ENCODE data around the gene MPV17L2.
A peak's percentile ranks its signal among the peaks of the same experiment; 100 is the strongest.

Gene MPV17L2

GRCh38 chr19:18218600-18218999 is 25.6 kb downstream of the MPV17L2 start:
- no peak for DNase-seq (ENCODE audit: low spot score)

GRCh38 chr19:18219911-18220631 is 27.1 kb downstream of the MPV17L2 start:
- no peak for DNase-seq (ENCODE audit: low spot score)

GRCh38 chr19:18220632-18221275 is 27.7 kb downstream of the MPV17L2 start:
- DNase-seq (ENCODE audit: low spot score): no peak

- DNase-seq (ENCODE audit: low spot score): no peak
Measured at GRCh38 chr19:18221815-18222725, 29.1 kb downstream of the MPV17L2 start.

GRCh38 chr19:18223860-18224524 is 31.0 kb downstream of the MPV17L2 start:
- no peak for DNase-seq (ENCODE audit: low spot score)

GRCh38 chr19:18224525-18225354 is 31.7 kb downstream of the MPV17L2 start:
- DNase-seq (ENCODE audit: low spot score): peak; percentile 98

GRCh38 chr19:18225355-18225701 is 32.3 kb downstream of the MPV17L2 start:
- DNase-seq (ENCODE audit: low spot score): no peak

GRCh38 chr19:18225702-18226468 is 32.9 kb downstream of the MPV17L2 start, which contains the start of gene PDE4C:
TSS of gene PDE4C (minus strand) at chr19:18226438. CDS start at chr19:18226415, 23 bp downstream.
- peak; percentile 42 for DNase-seq (ENCODE audit: low spot score)

- DNase-seq (ENCODE audit: low spot score): no peak
Measured at GRCh38 chr19:18226956-18227780, 34.1 kb downstream of the MPV17L2 start.

GRCh38 chr19:18227781-18228271 is 34.8 kb downstream of the MPV17L2 start:
- no peak for DNase-seq (ENCODE audit: low spot score)

GRCh38 chr19:18229474-18229873 is 36.5 kb downstream of the MPV17L2 start:
- no peak for DNase-seq (ENCODE audit: low spot score)

GRCh38 chr19:18229915-18230314 is 36.9 kb downstream of the MPV17L2 start:
- no peak for DNase-seq (ENCODE audit: low spot score)

GRCh38 chr19:18230941-18231734 is 38.1 kb downstream of the MPV17L2 start:
- DNase-seq (ENCODE audit: low spot score): peak; percentile 39

- no peak for DNase-seq (ENCODE audit: low spot score)
Measured at GRCh38 chr19:18231775-18232174, 38.8 kb downstream of the MPV17L2 start.

- no peak for DNase-seq (ENCODE audit: low spot score)
Measured at GRCh38 chr19:18232540-18233223, 39.7 kb downstream of the MPV17L2 start.

- peak; percentile 76 for DNase-seq (ENCODE audit: low spot score)
Measured at GRCh38 chr19:18233224-18233825, 40.3 kb downstream of the MPV17L2 start.

- no peak for DNase-seq (ENCODE audit: low spot score)
Measured at GRCh38 chr19:18234194-18234593, 41.2 kb downstream of the MPV17L2 start.

All from hepatic stellate cell (primary cell).